ENCODE measurements around the gene E2F6. TPM values are rescaled to one million over a fixed set of nuclear protein-coding genes. Genes with fewer than 3 reads are reported as not detected.

E2F6 gene
- total RNA-seq, 1 donor from 2014 or later: 22.9 TPM

- Mint-ChIP-seq H3K4me3 (ENCODE audit: low read depth) (peak overlapping the region; percentile 77), H3K27ac (no peak overlapping the region), H3K4me1 (ENCODE audit: low read depth) (peaks cover 13% of the 10 kb centered on the region)
Measured at GRCh38 chr2:11467129-11467649, 1.2 kb upstream of the E2F6 start.

GRCh38 chr2:11466307-11467128, 557 bp upstream of the E2F6 start:
- Mint-ChIP-seq H3K9me3 (ENCODE audit: low read depth) (no peaks in the 10 kb centered on the region), H3K36me3 (ENCODE audit: insufficient read depth) (peaks cover 12% of the 10 kb centered on the region), H3K27me3 (peaks cover 2% of the 10 kb centered on the region), H3K4me3 (ENCODE audit: low read depth) (peak overlapping the region; percentile 77), H3K27ac (peak overlapping the region; percentile 95), H3K4me1 (ENCODE audit: low read depth) (peaks cover 13% of the 10 kb centered on the region)
- TF ChIP-seq, protein P1, sequence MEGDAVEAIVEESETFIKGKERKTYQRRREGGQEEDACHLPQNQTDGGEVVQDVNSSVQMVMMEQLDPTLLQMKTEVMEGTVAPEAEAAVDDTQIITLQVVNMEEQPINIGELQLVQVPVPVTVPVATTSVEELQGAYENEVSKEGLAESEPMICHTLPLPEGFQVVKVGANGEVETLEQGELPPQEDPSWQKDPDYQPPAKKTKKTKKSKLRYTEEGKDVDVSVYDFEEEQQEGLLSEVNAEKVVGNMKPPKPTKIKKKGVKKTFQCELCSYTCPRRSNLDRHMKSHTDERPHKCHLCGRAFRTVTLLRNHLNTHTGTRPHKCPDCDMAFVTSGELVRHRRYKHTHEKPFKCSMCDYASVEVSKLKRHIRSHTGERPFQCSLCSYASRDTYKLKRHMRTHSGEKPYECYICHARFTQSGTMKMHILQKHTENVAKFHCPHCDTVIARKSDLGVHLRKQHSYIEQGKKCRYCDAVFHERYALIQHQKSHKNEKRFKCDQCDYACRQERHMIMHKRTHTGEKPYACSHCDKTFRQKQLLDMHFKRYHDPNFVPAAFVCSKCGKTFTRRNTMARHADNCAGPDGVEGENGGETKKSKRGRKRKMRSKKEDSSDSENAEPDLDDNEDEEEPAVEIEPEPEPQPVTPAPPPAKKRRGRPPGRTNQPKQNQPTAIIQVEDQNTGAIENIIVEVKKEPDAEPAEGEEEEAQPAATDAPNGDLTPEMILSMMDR (IDR thresholded peaks at IDR 0.05; ENCODE audit: unreplicated experiment): no peak
- no peak for DNase-seq (ENCODE audit: low spot score, unreplicated experiment)

More at GRCh38 chr2:11467129-11467649, 1.2 kb upstream of the E2F6 start:
- TF ChIP-seq, protein P1 (IDR thresholded peaks at IDR 0.05; ENCODE audit: unreplicated experiment): no peak
- Mint-ChIP-seq H3K9me3 (ENCODE audit: low read depth) (no peaks in the 10 kb centered on the region), H3K27me3 (peaks cover 3% of the 10 kb centered on the region), H3K36me3 (ENCODE audit: insufficient read depth) (peaks cover 12% of the 10 kb centered on the region)
- no peak for DNase-seq (ENCODE audit: low spot score, unreplicated experiment)

GRCh38 chr2:11465110-11465484, 864 bp downstream of the E2F6 start:
- TF ChIP-seq, protein P1 (IDR thresholded peaks at IDR 0.05; ENCODE audit: unreplicated experiment): no peak
- peaks cover 12% of the 10 kb centered on the region for H3K36me3 Mint-ChIP-seq (ENCODE audit: insufficient read depth)
- H3K27ac Mint-ChIP-seq: peak overlapping the region; percentile 95
- H3K9me3 Mint-ChIP-seq (ENCODE audit: low read depth): no peaks in the 10 kb centered on the region
- H3K4me3 Mint-ChIP-seq (ENCODE audit: low read depth): peak overlapping the region; percentile 77
- no peaks in the 10 kb centered on the region for H3K27me3 Mint-ChIP-seq
- DNase-seq (ENCODE audit: low spot score, unreplicated experiment): no peak
- peaks cover 17% of the 10 kb centered on the region for H3K4me1 Mint-ChIP-seq (ENCODE audit: low read depth)

DNA sequence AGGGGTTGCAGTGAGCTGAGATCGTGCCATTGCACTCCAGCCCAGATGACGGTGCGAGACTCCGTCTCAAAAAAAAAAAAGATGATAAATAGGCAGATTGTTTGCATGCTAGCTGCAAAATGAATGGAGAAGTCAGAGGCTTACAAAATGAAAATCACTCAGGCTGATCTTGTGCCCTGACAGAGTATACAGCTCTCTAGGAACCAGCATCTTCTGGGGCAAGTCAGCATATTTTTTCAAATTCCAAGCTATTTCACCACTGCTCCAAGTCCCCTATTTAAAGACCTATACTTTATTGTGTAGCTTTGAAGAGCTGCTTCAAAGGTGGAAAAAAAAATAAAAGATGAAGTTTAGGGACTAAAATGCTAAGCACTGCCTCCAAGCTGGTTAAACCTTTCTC, 6.1 kb downstream of the E2F6 start:
- no peaks in the 10 kb centered on the region for H3K9me3 Mint-ChIP-seq (ENCODE audit: low read depth)
- TF ChIP-seq, protein P1 (IDR thresholded peaks at IDR 0.05; ENCODE audit: unreplicated experiment): no peak
- H3K36me3 Mint-ChIP-seq (ENCODE audit: insufficient read depth): peaks cover 12% of the 10 kb centered on the region

DNA sequence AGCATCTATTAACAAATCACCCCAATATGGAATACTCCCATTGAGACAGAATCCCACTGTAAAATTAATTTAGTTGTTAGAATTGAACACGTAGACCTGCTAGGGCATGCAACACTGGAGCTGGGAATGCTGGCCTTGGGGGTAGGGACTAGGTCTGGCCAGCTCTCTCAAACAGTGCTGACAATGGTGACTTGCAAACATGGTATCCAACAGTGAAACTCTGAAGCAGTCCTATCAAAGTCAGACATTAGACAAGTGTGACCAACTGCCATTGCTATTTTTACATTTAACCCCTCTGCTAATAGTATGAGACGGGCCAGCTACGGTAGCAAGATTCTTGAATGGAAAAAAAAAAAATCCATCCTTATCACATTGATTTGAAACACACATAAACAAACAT, 7.2 kb downstream of the E2F6 start:
- Mint-ChIP-seq H3K4me3 (ENCODE audit: low read depth) (no peak overlapping the region), H3K27ac (peak overlapping the region; percentile 62), H3K9me3 (ENCODE audit: low read depth) (no peaks in the 10 kb centered on the region), H3K27me3 (no peaks in the 10 kb centered on the region), H3K4me1 (ENCODE audit: low read depth) (peaks cover 30% of the 10 kb centered on the region), H3K36me3 (ENCODE audit: insufficient read depth) (peaks cover 9% of the 10 kb centered on the region)
- TF ChIP-seq, protein P1 (IDR thresholded peaks at IDR 0.05; ENCODE audit: unreplicated experiment): no peak
- DNase-seq (ENCODE audit: low spot score, unreplicated experiment): no peak

More for the DNA sequence above, 6.1 kb downstream of the E2F6 start:
- Mint-ChIP-seq H3K4me1 (ENCODE audit: low read depth) (peaks cover 34% of the 10 kb centered on the region), H3K27me3 (no peaks in the 10 kb centered on the region), H3K27ac (no peak overlapping the region), H3K4me3 (ENCODE audit: low read depth) (no peak overlapping the region)
- DNase-seq (ENCODE audit: low spot score, unreplicated experiment): no peak

All from progenitor cell of endocrine pancreas (in vitro differentiated cells).